Measurements from ENCODE around the gene ARL5C. TPM values are rescaled to one million over a fixed set of nuclear protein-coding genes. Genes with fewer than 3 reads are reported as not detected.

The ARL5C gene
- total and polyA plus RNA-seq, 4 donors, result not detected

DNA sequence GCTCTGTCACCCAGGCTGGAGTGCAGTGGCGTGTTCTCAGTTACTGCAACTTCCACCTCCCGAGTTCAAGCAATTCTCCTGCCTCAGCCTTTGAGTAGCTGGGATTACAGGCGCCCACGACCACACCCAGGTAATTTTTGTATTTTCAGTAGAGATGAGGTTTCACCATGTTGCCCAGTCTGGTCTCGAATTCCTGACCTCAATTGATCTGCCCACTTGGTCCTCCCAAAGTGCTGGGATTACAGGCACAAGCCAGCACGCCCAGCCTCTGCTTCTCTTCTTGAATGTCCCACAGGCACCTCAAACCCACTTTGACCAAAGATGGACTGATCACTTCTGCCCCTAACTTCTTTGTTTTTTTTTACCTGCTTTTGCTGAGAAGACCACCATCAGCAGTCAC is 4.6 kb upstream of the ARL5C start (continued):
- TF ChIP-seq REST (IDR thresholded peaks at IDR 0.05), result no peak

DNA sequence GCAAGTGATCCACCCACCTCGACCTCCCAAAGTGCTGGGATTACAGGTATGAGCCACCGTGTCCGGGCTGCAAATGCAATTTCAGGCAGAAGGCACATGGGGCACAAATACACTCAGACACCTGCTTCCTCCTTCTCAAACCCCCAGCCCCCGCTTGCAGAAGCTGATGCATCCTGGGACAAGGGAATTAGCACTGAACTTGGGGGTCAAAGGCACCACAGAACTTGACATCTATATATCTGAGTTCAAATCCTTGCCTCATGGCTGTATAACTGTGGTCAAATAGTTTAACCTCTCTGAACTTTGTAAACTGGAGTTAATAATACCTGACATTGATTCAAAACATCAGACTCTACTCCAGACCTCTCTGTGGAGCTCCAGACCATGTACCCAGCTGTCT is 4.1 kb upstream of the ARL5C start:
- Histone ChIP-seq H3K4me3 (ENCODE audit: low read depth in 1 of 3, low read length in 3 of 3) (no peak overlapping the region), H3K9me3 (ENCODE audit: control insufficient read depth in 4 of 4, low read length in 3 of 4) (no peaks in the 10 kb centered on the region), H3K27me3 (ENCODE audit: control insufficient read depth in 4 of 4, insufficient read depth in 4 of 4, low read length in 3 of 4) (peaks cover 0 to 3% (median 1%) of the 10 kb centered on the region in 4 donors), H3K4me1 (ENCODE audit: control insufficient read depth in 4 of 4, insufficient read depth in 4 of 4, low read length in 3 of 4) (peaks cover under 1 to 6% (median 4%) of the 10 kb centered on the region in 4 donors), H3K27ac (ENCODE audit: low read depth in 1 of 2, low read length in 2 of 2) (no peak overlapping the region), H3K36me3 (ENCODE audit: control insufficient read depth in 4 of 4, insufficient read depth in 3 of 4, low read depth in 1 of 4, low read length in 3 of 4) (no peaks in the 10 kb centered on the region), H3K9ac (ENCODE audit: low read depth in 1 of 2, low read length in 2 of 2) (no peak overlapping the region)
- no peak for DNase-seq (ENCODE audit: low spot score)
- no peak for TF ChIP-seq RXRA (IDR thresholded peaks at IDR 0.05)
- TF ChIP-seq RAD21 (IDR thresholded peaks at IDR 0.05), result no peak
- TF ChIP-seq GABPA (IDR thresholded peaks at IDR 0.05 in 1 of 2, conservative IDR thresholded peaks at IDR 0.05 in 1 of 2), result no peak
- no peak for TF ChIP-seq TAF1 (conservative IDR thresholded peaks at IDR 0.05)
- TF ChIP-seq FOXA2 (IDR thresholded peaks at IDR 0.05), result no peak
- WGBS, result 69% methylated on average over 4 of the region's 4 CpGs

DNA sequence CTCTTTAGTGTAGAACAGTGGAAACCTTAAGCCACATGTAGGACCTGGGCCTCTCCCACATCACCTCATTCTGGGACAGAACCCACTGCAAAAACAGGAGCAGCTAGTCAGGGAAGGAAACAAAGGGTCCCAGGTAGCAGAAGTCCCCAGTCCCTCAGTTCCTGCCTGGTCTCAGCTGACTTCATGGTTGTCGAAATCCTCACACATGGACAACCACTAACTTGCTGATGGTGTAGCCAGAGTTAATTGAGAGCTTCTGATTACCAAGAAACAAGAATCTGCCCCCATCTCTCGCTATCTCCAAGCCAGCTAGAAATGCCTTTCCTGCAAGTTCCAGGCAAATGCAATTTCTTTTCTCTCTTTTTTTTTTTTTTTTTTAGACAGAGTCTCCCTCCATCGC is 3.6 kb upstream of the ARL5C start:
- peaks cover 5 to 8% (median 5%) of the 10 kb centered on the region in 4 donors for H3K4me1 ChIP-seq (ENCODE audit: control insufficient read depth in 4 of 4, insufficient read depth in 4 of 4, low read length in 3 of 4)
- TF ChIP-seq, protein P1, sequence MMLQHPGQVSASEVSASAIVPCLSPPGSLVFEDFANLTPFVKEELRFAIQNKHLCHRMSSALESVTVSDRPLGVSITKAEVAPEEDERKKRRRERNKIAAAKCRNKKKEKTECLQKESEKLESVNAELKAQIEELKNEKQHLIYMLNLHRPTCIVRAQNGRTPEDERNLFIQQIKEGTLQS (IDR thresholded peaks at IDR 0.05), result no peak
- TF ChIP-seq RAD21 (IDR thresholded peaks at IDR 0.05), result no peak
- TF ChIP-seq ZBTB33 (IDR thresholded peaks at IDR 0.05), result no peak
- TF ChIP-seq EGR1 (IDR thresholded peaks at IDR 0.05; ENCODE audit: low read depth in 2 of 2), result no peak
- no peak for TF ChIP-seq SP1 (IDR thresholded peaks at IDR 0.05)
- TF ChIP-seq YY1 (IDR thresholded peaks at IDR 0.05), result no peak
- no peak for TF ChIP-seq GABPA (IDR thresholded peaks at IDR 0.05 in 1 of 2, conservative IDR thresholded peaks at IDR 0.05 in 1 of 2)
- no peak overlapping the region for H3K27ac ChIP-seq (ENCODE audit: low read depth in 1 of 2, low read length in 2 of 2)
- H3K27me3 ChIP-seq (ENCODE audit: control insufficient read depth in 4 of 4, insufficient read depth in 4 of 4, low read length in 3 of 4), result peaks cover 0 to 3% (median 1%) of the 10 kb centered on the region in 4 donors
- no peak overlapping the region for H3K4me3 ChIP-seq (ENCODE audit: low read depth in 1 of 3, low read length in 3 of 3)
- H3K9ac ChIP-seq (ENCODE audit: low read depth in 1 of 2, low read length in 2 of 2), result no peak overlapping the region
- 83% methylated on average over 3 of the region's 3 CpGs for WGBS
- no peaks in the 10 kb centered on the region for H3K9me3 ChIP-seq (ENCODE audit: control insufficient read depth in 4 of 4, low read length in 3 of 4)
- no peak for DNase-seq (ENCODE audit: low spot score)
- no peaks in the 10 kb centered on the region for H3K36me3 ChIP-seq (ENCODE audit: control insufficient read depth in 4 of 4, insufficient read depth in 3 of 4, low read depth in 1 of 4, low read length in 3 of 4)

Data from liver (tissue), 9 donors.